ENCODE measurements around the gene ANKRD23. TPM values are rescaled to one million over a fixed set of nuclear protein-coding genes. Genes with fewer than 3 reads are reported as not detected.

ANKRD23 gene
- total and polyA plus RNA-seq, 12 donors = 0.96 to 40.0 (median 14.5) TPM

- Histone ChIP-seq H3K36me3 (peaks cover 0 to 73% (median 21%) of the 10 kb centered on the region in 9 donors), H3K4me3 (no peak overlapping the region), H3K27me3 (no peaks in the 10 kb centered on the region), H3K27ac (no peak overlapping the region), H3K4me1 (peaks cover 5 to 16% (median 14%) of the 10 kb centered on the region in 9 donors), H3K9me3 (no peaks in the 10 kb centered on the region)
- no peak for DNase-seq
- no peak for TF ChIP-seq CTCF (IDR thresholded peaks at IDR 0.05)
- intact Hi-C loops (cut with DNase I) = loop anchor here in 2 of 10 donors (5.0 to 10.0 kb wide), 2 partner anchors 115 to 262 kb away; partner anchors contain the start of gene ANKRD36 (in 1 of the 2)
- ATAC-seq = no peak
- 96 to 98% methylated on average over 6 of the region's 6 CpGs for WGBS, 2 donors
Measured at GRCh38 chr2:96852667-96853066, 8.8 kb upstream of the ANKRD23 start.

GRCh38 chr2:96848264-96848663 lies 4.4 kb upstream of the ANKRD23 start:
- H3K27me3 ChIP-seq = no peaks in the 10 kb centered on the region
- peaks cover 0 to 12% (median 0%) of the 10 kb centered on the region in 9 donors for H3K4me1 ChIP-seq
- intact Hi-C loops (cut with DNase I) = no loop called here
- no peaks in the 10 kb centered on the region for H3K9me3 ChIP-seq
- WGBS, 2 donors = 74 to 76% methylated on average over 9 of the region's 9 CpGs
- DNase-seq (no peak), ATAC-seq (peak in 2 of 8 donors; percentile 13 to 18)
- peak overlapping the region in 1 of 10 donors; percentile 21 for H3K27ac ChIP-seq
- H3K4me3 ChIP-seq = no peak overlapping the region
- H3K36me3 ChIP-seq = peaks cover 0 to 80% (median 26%) of the 10 kb centered on the region in 9 donors
- TF ChIP-seq CTCF (IDR thresholded peaks at IDR 0.05) = no peak

- ATAC-seq = no peak
- TF ChIP-seq CTCF (IDR thresholded peaks at IDR 0.05) = no peak
- Histone ChIP-seq H3K27me3 (no peaks in the 10 kb centered on the region), H3K4me1 (peaks cover 0 to 19% (median 1%) of the 10 kb centered on the region in 9 donors), H3K27ac (no peak overlapping the region), H3K4me3 (no peak overlapping the region), H3K36me3 (peaks cover 0 to 73% (median 26%) of the 10 kb centered on the region in 9 donors), H3K9me3 (no peaks in the 10 kb centered on the region)
- WGBS, 2 donors = 81 to 84% methylated on average over 10 of the region's 10 CpGs
- no peak for DNase-seq
- intact Hi-C loops (cut with DNase I) = no loop called here
Measured at GRCh38 chr2:96847586-96847985, 3.8 kb upstream of the ANKRD23 start.

GRCh38 chr2:96846825-96847224 lies 3.0 kb upstream of the ANKRD23 start:
- H3K4me3 ChIP-seq = no peak overlapping the region
- intact Hi-C loops (cut with DNase I) = no loop called here
- no peak for DNase-seq
- 96 to 97% methylated on average over 5 of the region's 5 CpGs for WGBS, 2 donors
- no peak for TF ChIP-seq CTCF (IDR thresholded peaks at IDR 0.05)
- peaks cover 0 to 66% (median 24%) of the 10 kb centered on the region in 9 donors for H3K36me3 ChIP-seq
- no peaks in the 10 kb centered on the region for H3K9me3 ChIP-seq
- no peak for ATAC-seq
- no peaks in the 10 kb centered on the region for H3K27me3 ChIP-seq
- no peak overlapping the region for H3K27ac ChIP-seq
- H3K4me1 ChIP-seq = peaks cover 0 to 27% (median 4%) of the 10 kb centered on the region in 9 donors
